AG20443 (cell line): ENCODE data around the gene ZBTB8B.
"Not testable (repeated sequence)": the region's sequence is repeated elsewhere in the genome, so short reads cannot be mapped to it uniquely, and the experiment has no call there.

Experiments
- DNase-seq: peaks from one replicate; pipeline ENCODE4 v3.0.0; 2012; ENCODE audit warnings: low spot score, mixed read lengths

ZBTB8B gene

DNA sequence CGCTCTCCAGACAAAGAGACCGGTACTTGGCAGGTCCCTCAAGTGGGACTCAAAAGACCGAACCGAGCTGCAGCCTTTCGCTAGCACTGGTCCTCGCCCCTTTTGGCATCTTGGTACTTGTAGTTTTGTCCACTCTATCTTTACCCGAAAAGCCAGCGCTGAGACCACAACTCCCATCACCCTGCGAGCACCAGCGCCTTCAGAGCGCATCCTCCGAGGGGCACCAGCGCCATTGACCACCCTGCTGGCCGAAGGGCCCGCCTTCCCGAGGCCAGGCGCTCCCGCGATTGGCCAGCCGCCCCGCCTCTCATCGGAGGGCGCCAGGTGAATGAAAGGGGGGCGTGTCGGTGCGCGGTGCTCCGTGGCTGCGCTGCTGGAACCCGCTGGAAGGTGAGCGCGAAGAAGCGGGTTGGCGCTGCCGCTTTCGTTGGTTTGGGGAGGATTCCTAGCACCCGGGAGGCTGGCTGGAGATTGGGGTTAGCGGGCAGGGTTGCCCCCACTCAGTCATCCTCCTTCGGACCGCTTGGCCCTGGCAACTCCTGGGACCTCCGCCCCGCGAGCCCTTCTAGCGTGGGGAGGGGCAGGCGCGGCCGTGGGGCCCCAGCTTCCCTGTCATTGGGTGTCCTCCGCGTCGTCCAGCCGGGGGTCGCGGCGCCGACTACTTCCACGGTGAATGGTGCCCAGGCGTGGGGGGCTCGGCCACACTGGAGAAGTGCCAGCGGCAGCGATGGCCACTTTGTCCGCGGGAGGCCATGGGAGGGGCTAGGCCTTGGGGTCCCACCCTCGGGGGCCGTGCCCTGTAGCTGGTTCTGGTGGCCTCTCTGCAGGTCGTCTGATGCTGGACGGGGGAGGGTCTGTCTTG lies at the start of gene ZBTB8B:
Gene ZBTB8B (plus strand): TSS at position 357 of the 862 bp plus-strand sequence. CDS start 5,553 bp downstream, outside the sequence.
- peak; percentile 70 for DNase-seq

DNA sequence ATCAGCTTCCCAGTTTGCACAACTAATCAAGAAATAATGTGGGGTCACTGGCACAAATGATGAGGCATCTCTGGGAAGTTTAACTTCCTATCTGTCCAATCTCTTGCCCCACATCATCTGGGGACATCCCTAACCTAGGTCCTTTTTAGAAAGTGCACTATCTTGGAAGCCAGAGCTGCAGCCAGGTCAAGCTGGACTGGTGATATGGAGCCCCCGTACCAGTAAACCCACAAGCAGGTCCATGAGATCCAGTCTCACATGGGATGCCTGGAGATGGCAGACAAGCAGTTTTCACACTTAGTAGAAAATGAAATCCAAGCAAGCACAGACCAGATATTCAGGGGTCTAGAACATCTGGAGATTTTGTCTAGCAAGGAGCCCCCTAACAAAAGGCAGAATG lies 43.1 kb upstream of the ZBTB8B start:
- no peak for DNase-seq

DNA sequence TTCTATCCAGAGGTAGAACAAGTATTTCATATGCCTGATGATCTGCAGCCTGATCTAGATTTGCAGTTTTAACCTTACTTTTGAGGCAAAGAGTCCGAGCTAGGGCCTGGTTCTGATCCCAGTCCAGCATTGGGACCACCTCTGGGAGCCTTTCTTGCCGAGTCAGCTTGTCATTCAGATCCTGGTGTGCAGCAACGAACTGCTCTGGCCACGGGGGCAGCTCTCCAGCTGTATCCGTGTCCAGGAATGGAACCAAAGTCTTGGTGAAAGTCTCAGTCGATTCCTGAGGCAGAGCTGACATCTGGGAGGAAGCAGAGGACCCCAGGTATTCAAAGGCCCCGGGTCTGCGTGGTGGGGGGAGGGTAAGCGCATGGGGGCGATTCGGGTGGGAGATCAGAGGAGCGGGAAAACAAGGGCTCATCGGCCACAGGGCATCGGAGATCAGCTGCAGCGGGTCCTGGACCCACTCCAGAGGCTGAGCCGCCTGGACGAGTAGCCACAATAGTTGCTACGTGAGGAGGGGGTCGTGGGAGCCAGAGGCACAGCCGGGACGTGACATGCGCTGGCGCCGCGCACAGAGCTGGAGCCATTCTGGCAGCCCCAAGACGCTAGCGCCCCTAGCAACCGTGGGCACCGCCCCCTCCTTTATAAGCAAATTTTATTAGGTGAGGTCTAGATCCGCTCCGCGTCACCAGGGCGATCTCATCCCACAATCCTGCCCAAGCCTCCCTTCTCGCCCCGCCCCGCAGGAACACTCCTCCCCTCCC lies 38.2 kb upstream of the ZBTB8B start:
- DNase-seq, result peak; percentile 51

DNA sequence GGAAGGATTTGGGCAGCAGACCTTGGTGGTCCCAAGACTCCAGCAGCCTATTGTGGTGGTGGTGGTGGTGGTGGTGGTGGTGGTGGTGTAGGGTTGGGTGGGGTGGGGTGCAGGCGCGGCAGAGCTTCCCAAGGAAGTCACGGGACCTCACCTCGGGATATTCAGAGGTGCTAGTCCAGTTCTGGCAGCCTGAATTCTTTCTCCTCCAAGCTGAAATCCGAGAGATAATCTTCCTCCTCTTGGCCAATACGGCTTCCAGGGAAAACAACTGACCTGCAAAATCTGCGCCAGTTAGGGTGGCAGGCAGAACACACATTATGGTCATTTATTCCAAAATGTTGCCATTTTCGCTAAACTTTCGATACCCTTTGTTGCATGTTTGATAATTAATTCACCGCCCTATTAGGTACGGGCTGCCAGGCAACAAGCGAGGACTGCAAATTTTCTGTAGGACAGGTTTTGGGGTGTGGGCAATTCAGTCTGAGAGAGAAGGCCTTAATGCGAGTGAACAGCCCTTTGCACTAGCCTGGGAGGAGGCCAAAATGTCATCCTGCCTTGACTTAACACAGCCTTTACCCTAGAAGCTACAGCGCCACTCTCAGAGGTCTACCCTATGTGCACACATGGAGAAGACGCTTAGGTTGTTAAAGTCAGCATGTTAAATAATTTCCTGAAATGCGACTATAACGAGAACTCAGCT lies 37.5 kb upstream of the ZBTB8B start:
- DNase-seq, result no peak

DNA sequence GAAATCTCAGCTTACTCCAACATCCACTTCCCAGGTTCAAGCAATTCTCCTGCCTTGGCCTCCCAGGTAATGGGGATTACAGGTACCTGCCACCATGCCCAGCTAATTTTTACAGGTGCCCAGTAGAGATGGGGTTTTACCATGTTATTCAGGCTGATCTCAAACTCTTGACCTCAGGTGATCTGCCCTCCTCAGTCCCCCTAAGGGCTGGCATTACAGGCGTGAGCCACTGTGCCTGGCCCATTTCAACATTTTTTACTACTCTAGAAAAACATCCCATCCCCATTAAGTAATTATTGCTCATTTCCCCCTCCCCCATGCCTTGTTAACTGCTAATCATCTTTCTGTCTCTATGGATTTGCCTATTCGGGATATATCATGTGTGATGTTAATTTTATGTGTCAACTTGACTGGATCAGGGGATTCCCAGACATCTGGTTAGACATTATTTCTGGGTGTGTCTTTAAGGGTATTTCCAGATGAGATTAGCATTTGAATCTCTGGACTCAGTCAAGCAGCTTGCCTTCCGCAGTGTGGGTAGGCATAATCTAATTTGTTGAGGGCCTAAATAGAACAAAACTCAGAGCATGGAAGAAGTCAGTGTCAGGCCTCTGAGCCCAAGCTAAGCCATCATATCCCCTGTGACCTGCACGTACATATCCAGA lies 33.0 kb upstream of the ZBTB8B start:
- no peak for DNase-seq

DNA sequence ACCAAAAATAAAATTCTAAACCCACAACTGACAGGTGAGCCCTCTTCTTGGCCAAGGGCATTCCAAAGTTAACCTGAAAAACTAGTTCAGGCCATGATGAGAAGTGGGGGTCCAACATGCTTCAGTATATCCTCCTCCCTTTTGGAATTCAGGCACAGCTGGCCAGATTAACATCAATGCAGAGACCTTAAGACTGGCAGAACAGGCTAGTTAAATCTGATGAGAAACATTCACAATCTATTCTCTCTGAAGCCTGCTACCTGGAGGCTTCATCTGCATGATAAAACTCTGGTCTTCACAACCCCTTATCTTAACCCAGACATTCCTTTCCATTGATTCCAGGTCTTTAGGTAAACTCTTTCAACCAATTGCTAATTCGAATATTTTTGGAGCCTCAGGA lies 26.7 kb upstream of the ZBTB8B start:
- DNase-seq, result no peak

DNA sequence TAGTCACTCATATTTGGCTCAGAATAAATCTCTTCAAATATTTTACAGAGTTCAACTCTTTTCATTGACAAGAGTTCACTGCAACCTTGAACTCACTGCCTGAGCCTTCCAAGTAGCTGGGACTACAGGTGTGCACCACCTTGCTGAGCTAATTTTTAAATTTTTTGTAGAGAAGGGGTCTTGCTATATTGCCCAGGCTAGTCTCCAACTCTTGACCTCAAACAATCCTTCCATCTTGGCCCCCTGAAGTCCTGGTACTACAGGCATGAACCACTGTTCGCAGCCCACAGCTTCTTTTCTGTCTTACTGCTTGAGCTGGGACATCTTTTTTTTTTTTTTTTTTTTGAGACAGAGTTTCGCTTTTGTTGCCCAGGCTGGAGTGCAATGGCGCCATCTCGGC lies 26.1 kb upstream of the ZBTB8B start:
- not testable (repeated sequence) for DNase-seq

DNA sequence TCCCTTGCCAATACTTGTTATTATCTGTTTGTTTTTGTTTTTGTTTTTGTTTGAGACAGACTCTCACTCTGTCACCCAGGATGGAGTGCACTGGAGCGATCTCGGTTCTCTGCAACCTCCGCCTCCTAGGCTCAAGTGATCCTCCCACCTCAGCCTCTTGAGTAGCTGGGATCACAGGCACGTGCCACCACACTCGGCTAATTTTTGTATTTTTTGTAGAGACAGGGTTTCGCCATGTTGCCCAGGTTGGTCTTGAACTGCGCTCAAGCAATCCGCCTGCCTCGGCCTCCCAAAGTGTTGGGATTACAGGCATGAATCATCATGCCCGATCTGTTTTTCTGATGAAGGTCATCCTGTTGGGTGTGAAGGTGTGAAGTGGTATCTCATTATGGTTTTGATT lies 23.4 kb upstream of the ZBTB8B start:
- DNase-seq, result not testable (repeated sequence)

DNA sequence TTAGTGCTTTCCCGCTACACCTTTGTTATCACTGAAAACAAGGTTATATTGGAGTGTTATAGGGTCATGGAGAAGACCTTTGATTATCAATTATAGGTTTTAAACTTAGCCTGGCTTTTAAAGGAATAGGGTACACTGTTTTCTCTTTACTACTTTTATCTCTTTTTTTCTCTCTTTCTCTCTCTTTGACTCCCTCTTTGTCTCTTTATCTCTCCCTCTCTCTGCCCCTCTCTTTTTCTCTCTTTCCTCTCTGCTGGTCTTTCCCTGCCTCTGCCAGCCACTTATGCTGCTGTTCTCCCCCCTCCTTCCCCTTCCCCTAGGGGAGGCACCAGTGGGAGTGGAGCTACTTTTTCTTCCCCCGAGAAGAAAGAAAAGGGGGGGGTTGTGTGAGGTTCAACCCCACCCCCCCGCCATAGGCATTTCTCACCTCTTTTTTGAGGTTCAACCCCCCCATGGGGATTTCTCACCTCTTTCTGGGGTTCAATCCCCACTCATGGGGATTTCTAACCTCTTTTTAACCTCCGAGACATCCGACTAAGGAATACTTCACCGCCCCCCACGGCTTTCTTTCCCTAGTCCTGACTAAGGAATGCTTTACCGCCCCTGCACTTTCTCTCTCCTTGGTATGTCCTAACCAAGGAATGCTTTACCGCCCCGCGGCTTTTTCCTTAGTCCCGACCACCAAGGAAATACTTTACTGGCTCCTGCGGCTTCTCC lies 17.2 kb upstream of the ZBTB8B start:
- DNase-seq, result no peak

DNA sequence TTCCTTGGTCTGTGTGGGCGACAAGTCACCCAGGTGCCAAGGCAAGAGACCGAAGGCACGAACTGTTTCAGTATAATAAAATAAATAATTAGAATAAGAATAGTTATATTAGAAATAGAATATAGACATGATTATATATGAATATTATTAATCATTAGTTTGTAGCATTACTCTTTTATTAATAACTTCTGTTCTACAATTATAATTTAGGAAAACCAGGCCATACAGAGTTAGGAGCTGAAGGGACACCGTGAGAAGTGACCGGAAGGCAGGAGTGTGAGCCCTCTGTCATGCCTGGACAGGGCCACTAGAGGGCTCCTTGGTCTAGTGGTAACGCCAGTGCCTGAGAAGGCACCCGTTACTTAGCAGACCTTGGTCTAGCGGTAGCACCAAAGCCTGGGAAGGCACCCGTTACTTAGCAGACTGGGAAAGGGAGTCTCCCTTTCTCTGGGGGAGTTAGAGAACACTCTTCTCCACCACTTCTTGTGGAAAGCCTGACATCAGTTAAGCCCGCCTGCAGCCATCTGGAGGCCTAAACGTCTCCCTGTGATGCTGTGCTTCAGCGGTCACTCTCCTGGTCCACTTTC lies 16.6 kb upstream of the ZBTB8B start:
- DNase-seq, result not testable (repeated sequence)

DNA sequence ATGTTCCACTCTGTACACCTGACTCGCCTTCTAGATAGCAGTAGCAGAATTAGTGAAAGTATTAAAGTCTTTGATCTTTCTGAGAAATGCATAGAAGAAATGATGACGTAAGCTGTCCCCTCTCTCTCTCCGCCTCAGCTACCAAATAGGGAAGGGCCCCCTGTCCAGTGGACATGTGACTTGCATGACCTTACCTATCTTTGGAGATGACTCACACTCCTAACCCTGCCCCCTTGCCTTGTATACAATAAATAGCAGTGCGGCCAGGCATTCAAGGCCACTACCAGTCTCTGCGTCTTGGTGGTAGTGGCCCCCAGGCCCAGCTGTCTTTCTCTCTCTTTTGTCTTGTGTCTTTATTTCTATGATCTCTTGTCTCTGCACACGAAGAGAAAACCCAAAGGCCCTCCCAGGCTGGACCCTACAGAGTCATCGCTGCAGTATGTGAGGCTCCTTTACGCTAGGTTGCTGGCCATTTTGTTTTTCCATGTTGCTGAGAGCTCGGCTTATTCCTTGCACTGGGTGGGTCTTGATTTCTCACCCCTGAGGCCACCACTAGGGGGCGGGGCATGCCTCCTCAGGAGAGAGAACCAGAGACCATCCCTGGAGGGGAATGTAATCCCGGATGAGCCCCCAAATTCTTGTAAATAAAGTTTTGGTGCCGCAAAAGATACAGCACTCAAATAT lies 16.0 kb upstream of the ZBTB8B start:
- no peak for DNase-seq

DNA sequence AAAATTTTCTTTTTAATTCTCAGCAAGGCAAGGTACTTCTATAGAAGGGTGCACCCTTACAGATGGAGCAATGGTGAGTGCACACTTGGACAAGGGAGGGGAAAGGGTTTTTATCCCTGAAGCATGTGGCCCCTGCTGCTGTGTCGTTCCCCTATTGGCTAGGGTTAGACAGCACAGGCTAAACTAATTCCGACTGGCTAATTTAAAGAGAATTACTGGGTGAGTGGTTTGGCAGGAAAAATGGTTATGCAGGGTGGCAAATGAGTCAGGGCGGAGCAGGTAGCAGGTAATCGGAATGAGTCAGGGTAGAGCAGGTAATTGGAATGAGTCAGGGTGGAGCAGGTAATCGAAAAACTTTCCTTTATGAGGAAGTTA lies 15.4 kb upstream of the ZBTB8B start:
- not testable (repeated sequence) for DNase-seq

DNA sequence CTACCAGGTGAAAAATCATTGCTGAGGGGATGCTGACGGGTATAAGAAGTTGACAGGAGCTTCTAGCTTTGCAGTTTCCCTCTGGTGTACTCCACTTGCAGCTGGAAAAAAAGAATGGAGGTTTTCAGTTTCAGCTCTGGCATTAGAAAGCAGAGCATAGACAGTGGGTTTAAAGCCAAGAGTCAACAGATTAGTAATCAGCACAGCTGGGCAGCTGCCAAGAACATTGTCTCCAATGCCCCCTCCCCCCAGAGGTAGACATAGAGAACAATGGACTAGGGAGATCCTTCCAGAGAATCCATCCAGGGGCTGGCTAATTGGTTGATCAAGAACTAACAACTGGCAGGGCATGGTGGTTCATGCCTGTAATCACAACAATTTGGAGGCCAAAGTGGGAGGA lies 10.1 kb upstream of the ZBTB8B start:
- DNase-seq, result no peak

DNA sequence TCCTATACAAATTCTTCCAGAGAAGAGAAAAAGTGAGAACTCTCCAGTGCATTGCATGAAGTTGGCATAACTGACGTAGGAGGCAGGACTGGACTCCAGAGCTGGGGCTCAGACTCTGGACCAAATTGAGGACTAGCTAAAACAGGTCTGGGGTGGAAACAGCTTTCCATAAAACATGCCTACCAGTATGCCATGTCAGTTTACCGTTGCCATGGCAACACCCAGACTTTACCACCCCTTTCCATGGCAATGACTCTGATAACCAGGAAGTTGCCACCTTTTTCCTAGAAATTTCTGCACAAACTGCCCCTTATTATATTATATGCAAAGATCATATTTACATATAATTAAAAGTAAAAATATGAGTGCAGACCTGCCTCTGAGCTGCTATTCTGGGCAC lies 8.9 kb upstream of the ZBTB8B start:
- no peak for DNase-seq

DNA sequence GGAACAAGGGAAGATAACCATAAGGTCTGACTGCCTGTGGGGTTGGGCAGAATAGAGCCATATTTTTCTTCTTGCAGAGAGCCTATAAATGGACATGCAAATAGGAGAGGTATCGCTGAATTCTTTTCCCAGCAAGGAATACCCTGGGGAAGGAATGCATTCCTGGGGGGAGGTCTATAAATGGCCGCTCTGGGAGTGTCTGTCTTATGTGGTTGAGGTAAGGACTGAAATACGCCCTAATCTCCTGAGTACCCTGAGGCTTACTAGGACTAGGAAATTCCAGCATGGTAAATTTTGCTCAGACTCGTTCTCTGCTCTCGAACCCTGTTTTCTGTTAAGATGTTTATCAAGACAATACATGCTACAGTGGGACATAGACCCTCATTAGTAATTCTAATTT lies 6.1 kb upstream of the ZBTB8B start:
- not testable (repeated sequence) for DNase-seq

DNA sequence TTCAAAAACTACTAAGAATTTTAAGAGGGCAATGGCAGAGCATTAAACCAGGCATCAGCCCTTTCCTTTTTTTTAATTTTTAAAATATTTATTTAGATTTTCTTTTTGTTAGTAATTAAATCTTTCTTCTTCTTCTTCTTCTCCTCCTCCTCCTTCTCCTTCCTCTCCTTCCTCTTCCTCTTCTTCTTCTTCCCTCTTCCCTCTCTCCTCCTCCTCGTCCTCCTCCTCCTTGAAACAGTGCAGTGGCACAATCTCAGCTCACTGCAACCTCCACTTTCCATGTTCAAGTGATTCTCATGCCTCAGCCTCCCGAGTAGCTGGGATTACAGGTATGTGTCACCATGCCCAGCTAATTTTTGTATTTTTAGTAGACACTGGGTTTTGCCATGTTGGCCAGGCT lies 1.9 kb upstream of the ZBTB8B start:
- not testable (repeated sequence) for DNase-seq

DNA sequence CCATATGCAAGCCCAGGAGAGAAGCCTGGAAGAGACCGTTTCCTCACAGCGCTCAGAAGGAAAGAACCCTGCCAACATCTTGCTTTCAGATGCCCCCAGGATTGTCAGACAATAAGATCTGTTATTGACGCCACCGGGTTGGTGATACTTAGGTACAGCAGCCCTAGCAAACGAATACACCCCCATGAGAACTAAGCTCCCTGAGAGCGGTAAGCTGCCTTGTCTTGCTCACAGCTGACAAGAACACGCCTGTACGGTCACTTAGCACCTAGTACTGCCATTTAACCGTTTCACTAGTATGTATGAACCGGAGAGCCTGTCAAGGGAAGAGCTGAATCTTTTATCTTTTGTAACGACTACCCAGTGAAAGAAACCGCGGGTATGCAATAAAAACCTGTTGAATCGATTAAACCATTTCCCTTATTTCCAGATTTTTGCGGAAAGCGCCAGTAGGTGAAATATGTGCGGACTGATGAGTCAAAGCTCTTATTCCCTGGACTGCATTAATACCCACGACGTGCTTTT lies 619 bp upstream of the ZBTB8B start:
- no peak for DNase-seq

DNA sequence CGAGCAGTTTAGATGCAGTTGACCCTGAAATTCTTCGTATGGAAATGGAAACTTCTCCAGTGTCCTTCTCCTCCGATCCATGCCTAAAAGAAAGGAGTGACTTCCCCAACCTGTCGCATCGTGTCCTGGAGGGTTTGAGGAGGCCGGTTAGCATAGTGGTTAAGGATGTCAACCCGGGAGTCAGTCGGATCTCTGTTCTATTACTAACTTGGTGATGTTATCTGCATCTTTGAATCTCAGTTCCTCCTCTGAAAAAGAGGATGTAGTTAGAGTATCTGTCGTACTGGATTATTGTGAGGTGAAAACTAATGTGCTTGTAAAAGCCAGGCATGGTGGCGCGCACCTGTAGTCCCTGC lies 684 bp downstream of the ZBTB8B start:
- DNase-seq, result no peak

DNA sequence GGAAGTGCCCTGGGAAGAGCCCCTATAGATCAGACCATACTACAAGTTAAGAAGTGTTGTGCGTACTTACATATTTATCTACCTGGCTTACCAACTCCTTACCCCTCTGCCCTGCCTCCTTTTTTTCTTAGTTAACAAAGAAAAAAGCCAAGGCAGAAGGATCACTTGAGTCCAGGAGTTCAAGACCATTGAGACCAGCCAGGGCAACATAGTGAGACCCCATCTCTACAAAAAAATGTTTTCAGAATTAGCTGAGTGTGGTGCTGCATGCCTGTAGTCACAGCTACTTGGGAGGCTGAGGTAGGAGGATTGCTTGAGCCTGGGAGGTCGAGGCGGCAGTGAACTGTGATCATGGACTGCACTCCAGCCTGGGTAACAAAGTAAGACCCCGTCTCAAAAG lies 1.9 kb downstream of the ZBTB8B start:
- no peak for DNase-seq

DNA sequence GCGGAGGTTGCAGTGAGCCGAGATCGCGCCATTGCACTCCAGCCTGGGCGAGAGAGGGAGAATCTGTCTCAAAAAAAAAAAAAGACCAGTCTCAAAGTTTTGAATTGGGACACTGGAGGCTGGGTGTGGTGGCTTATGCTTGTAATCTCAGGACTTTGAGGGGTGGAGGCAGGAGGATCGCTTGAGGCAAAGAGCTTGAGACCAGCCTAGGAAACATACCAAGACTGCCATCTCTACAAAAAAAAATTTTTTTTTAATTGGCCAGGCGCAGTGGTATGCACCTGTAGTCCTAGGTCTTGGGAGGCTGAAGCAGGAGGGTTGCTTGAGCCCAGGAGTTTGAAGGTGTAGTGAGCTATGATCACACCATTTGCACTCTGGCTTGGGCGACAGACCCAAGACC lies 3.9 kb downstream of the ZBTB8B start:
- DNase-seq, result no peak
